HG02884 (cell line): ENCODE measurements around the gene SLC22A1.
"Not testable (repeated sequence)": the region's sequence is repeated elsewhere in the genome, so short reads cannot be mapped to it uniquely, and the experiment has no call there.

ENCODE experiments used
- ATAC-seq: cut with Tn5 transposase; IDR thresholded peaks from one replicate; pipeline ENCODE4 v1.9.1; 2021; ENCODE audit warnings: mild to moderate bottlenecking, moderate library complexity; ENCODE audit not compliant: unreplicated experiment

Gene SLC22A1

GRCh38 chr6:160121981-160122380 lies 366 bp downstream of the SLC22A1 start:
- ATAC-seq, result no peak

- no peak for ATAC-seq
Measured at GRCh38 chr6:160122744-160123143, 1.1 kb downstream of the SLC22A1 start.

GRCh38 chr6:160124007-160124406 lies 2.4 kb downstream of the SLC22A1 start:
- no peak for ATAC-seq

GRCh38 chr6:160124605-160125004 lies 3.0 kb downstream of the SLC22A1 start:
- no peak for ATAC-seq

- not testable (repeated sequence) for ATAC-seq
Measured at GRCh38 chr6:160125105-160125504, 3.5 kb downstream of the SLC22A1 start.

- no peak for ATAC-seq
Measured at GRCh38 chr6:160127270-160128124, 5.9 kb downstream of the SLC22A1 start.

GRCh38 chr6:160128125-160128683 lies 6.6 kb downstream of the SLC22A1 start:
- no peak for ATAC-seq

GRCh38 chr6:160128879-160129516 lies 7.4 kb downstream of the SLC22A1 start:
- no peak for ATAC-seq

- ATAC-seq, result no peak
Measured at GRCh38 chr6:160129881-160130615, 8.4 kb downstream of the SLC22A1 start.

- no peak for ATAC-seq
Measured at GRCh38 chr6:160130729-160131484, 9.3 kb downstream of the SLC22A1 start.

- no peak for ATAC-seq
Measured at GRCh38 chr6:160131636-160132296, 10.2 kb downstream of the SLC22A1 start.

- no peak for ATAC-seq
Measured at GRCh38 chr6:160132297-160132637, 10.7 kb downstream of the SLC22A1 start.

GRCh38 chr6:160132776-160133338 lies 11.2 kb downstream of the SLC22A1 start:
- ATAC-seq, result no peak

GRCh38 chr6:160133441-160134336 lies 12.1 kb downstream of the SLC22A1 start:
- ATAC-seq, result no peak

GRCh38 chr6:160134337-160134751 lies 12.7 kb downstream of the SLC22A1 start:
- not testable (repeated sequence) for ATAC-seq

GRCh38 chr6:160134779-160135547 lies 13.3 kb downstream of the SLC22A1 start:
- no peak for ATAC-seq

- ATAC-seq, result no peak
Measured at GRCh38 chr6:160135907-160136655, 14.5 kb downstream of the SLC22A1 start.
